ENCODE results near the gene CREB5. TPM values are rescaled to one million over a fixed set of nuclear protein-coding genes. Genes with fewer than 3 reads are reported as not detected.
A peak's percentile ranks its signal among the peaks of the same experiment; 100 is the strongest.

CREB5 gene
- total RNA-seq, 1 experiment from 2014 or later = 1.3 TPM

DNA sequence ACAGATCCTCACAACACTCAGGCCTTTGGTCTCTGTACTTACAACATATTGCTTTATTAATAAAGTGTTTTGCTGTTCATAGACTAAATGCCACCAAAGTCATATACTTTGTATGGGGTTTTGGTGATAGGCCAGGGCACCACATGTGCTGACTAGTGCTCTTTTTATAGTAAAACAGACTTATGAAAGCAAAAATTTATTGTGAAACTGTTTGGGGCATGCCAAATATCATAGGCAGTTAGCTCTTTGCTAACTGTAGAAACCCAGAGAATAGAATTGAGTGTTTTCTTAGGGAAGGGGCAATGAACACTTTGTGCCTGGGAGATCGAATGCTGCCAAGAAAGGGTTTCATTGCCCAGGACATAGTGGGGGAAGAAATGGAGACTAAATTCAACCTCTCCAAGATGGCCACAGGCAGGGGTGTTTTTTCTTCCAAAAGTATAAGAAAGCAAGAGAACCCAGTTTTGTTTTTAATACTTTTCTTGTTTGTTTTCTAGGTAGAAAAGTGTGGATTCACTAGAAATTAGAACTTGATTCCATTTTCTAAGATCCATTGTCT, 403.1 kb downstream of the CREB5 start:
- TF ChIP-seq, protein P1, sequence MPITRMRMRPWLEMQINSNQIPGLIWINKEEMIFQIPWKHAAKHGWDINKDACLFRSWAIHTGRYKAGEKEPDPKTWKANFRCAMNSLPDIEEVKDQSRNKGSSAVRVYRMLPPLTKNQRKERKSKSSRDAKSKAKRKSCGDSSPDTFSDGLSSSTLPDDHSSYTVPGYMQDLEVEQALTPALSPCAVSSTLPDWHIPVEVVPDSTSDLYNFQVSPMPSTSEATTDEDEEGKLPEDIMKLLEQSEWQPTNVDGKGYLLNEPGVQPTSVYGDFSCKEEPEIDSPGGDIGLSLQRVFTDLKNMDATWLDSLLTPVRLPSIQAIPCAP (CRISPR knock-in tag; IDR thresholded peaks at IDR 0.05) = no peak
- TF ChIP-seq, protein P2, sequence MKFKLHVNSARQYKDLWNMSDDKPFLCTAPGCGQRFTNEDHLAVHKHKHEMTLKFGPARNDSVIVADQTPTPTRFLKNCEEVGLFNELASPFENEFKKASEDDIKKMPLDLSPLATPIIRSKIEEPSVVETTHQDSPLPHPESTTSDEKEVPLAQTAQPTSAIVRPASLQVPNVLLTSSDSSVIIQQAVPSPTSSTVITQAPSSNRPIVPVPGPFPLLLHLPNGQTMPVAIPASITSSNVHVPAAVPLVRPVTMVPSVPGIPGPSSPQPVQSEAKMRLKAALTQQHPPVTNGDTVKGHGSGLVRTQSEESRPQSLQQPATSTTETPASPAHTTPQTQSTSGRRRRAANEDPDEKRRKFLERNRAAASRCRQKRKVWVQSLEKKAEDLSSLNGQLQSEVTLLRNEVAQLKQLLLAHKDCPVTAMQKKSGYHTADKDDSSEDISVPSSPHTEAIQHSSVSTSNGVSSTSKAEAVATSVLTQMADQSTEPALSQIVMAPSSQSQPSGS (CRISPR knock-in tag; IDR thresholded peaks at IDR 0.05; ENCODE audit: borderline replicate concordance, low read depth) = no peak
- no peak for TF ChIP-seq HMGA2 (CRISPR knock-in tag; IDR thresholded peaks at IDR 0.05)
- peaks cover 6% of the 10 kb centered on the region; the same call in 1 of the 2 replicates for H3K4me1 Mint-ChIP-seq
- no peak overlapping the region for H3K4me3 Mint-ChIP-seq
- H3K27ac Mint-ChIP-seq = no peak overlapping the region
- ATAC-seq (no peak), DNase-seq (ENCODE audit: low spot score) (no peak)
- no peaks in the 10 kb centered on the region for H3K9me3 Mint-ChIP-seq
- POLR2A ChIA-PET = no interaction called here
- CTCF ChIA-PET = no interaction called here
- no peaks in the 10 kb centered on the region for H3K27me3 Mint-ChIP-seq (ENCODE audit: low read depth)
- no peaks in the 10 kb centered on the region for H3K36me3 Mint-ChIP-seq

DNA sequence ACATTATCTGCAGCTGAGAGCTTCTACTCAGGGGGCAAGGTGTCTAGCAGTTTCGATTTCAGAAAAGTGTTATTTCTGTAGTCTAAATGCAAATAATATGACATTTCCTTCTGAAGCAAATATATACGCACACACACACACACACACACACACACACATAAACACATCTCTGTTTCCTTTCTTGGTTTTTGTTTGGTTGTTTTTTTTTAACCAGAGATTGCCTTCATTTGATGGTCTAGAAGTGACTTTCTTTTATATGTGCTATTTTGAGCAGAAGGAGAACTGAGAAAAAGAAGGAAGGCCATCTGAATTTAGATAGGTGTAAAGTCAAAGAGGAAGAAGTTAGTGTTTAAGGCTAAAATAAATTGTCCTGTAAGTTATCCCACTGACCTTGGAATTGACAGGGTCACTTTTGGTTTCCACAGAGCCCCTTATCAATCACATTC, 403.6 kb downstream of the CREB5 start:
- Mint-ChIP-seq H3K36me3 (no peaks in the 10 kb centered on the region), H3K27ac (no peak overlapping the region), H3K27me3 (ENCODE audit: low read depth) (no peaks in the 10 kb centered on the region), H3K4me3 (no peak overlapping the region), H3K9me3 (no peaks in the 10 kb centered on the region), H3K4me1 (peaks cover 9% of the 10 kb centered on the region)
- CTCF ChIA-PET = no interaction called here
- TF ChIP-seq CREM (CRISPR knock-in tag; IDR thresholded peaks at IDR 0.05) (no peak), ZNF138 (CRISPR knock-in tag; conservative IDR thresholded peaks at IDR 0.05) (no peak), EMX1 (CRISPR knock-in tag; IDR thresholded peaks at IDR 0.05) (no peak), RELA (CRISPR knock-in tag; IDR thresholded peaks at IDR 0.05; ENCODE audit: borderline replicate concordance) (no peak), ELF4 (CRISPR knock-in tag; IDR thresholded peaks at IDR 0.05; ENCODE audit: low read depth) (no peak), GRHL2 (CRISPR knock-in tag; IDR thresholded peaks at IDR 0.05; ENCODE audit: insufficient replicate concordance, severe bottlenecking) (no peak), ZNF121 (CRISPR knock-in tag; IDR thresholded peaks at IDR 0.05) (no peak)
- TF ChIP-seq, protein P3, sequence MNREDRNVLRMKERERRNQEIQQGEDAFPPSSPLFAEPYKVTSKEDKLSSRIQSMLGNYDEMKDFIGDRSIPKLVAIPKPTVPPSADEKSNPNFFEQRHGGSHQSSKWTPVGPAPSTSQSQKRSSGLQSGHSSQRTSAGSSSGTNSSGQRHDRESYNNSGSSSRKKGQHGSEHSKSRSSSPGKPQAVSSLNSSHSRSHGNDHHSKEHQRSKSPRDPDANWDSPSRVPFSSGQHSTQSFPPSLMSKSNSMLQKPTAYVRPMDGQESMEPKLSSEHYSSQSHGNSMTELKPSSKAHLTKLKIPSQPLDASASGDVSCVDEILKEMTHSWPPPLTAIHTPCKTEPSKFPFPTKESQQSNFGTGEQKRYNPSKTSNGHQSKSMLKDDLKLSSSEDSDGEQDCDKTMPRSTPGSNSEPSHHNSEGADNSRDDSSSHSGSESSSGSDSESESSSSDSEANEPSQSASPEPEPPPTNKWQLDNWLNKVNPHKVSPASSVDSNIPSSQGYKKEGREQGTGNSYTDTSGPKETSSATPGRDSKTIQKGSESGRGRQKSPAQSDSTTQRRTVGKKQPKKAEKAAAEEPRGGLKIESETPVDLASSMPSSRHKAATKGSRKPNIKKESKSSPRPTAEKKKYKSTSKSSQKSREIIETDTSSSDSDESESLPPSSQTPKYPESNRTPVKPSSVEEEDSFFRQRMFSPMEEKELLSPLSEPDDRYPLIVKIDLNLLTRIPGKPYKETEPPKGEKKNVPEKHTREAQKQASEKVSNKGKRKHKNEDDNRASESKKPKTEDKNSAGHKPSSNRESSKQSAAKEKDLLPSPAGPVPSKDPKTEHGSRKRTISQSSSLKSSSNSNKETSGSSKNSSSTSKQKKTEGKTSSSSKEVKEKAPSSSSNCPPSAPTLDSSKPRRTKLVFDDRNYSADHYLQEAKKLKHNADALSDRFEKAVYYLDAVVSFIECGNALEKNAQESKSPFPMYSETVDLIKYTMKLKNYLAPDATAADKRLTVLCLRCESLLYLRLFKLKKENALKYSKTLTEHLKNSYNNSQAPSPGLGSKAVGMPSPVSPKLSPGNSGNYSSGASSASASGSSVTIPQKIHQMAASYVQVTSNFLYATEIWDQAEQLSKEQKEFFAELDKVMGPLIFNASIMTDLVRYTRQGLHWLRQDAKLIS (CRISPR knock-in tag; IDR thresholded peaks at IDR 0.05; ENCODE audit: borderline replicate concordance) = no peak
- TF ChIP-seq, protein P4, sequence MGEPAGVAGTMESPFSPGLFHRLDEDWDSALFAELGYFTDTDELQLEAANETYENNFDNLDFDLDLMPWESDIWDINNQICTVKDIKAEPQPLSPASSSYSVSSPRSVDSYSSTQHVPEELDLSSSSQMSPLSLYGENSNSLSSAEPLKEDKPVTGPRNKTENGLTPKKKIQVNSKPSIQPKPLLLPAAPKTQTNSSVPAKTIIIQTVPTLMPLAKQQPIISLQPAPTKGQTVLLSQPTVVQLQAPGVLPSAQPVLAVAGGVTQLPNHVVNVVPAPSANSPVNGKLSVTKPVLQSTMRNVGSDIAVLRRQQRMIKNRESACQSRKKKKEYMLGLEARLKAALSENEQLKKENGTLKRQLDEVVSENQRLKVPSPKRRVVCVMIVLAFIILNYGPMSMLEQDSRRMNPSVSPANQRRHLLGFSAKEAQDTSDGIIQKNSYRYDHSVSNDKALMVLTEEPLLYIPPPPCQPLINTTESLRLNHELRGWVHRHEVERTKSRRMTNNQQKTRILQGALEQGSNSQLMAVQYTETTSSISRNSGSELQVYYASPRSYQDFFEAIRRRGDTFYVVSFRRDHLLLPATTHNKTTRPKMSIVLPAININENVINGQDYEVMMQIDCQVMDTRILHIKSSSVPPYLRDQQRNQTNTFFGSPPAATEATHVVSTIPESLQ (CRISPR knock-in tag; IDR thresholded peaks at IDR 0.05) = no peak
- POLR2A ChIA-PET = no interaction called here
- DNase-seq (ENCODE audit: low spot score) (no peak), ATAC-seq (no peak)

DNA sequence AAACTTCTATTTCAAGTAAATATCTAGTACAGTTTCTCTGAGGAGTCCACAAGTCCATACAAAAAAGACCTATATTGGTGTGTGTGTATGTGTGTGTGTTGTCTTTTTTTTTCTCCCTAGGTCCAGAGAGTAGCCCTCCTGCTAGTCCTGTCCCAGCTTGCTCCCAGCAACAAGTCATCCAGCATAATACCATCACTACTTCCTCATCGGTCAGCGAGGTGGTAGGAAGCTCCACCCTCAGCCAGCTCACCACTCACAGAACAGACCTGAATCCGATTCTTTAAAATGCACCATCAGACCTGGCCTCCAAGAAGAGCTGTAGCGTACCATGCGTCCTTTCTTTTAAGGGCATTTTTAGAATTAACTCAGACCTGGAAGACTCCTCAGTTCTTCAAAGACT, 406.7 kb downstream of the CREB5 start:
- no peaks in the 10 kb centered on the region for H3K27me3 Mint-ChIP-seq (ENCODE audit: low read depth)
- H3K36me3 Mint-ChIP-seq = no peaks in the 10 kb centered on the region
- CTCF ChIA-PET = interaction anchor here (1.1 to 1.5 kb wide), 2 partner anchors 103 to 204 kb away, joined by 4 to 5 read pairs; no protein-coding TSS in a partner anchor
- H3K9me3 Mint-ChIP-seq = no peaks in the 10 kb centered on the region
- no peak overlapping the region for H3K4me3 Mint-ChIP-seq
- ATAC-seq (peak; percentile 61), DNase-seq (ENCODE audit: low spot score) (no peak)
- POLR2A ChIA-PET = no interaction called here
- H3K4me1 Mint-ChIP-seq = peaks cover 35% of the 10 kb centered on the region
- H3K27ac Mint-ChIP-seq = no peak overlapping the region
- TF ChIP-seq FOXP1 (CRISPR knock-in tag; IDR thresholded peaks at IDR 0.05; ENCODE audit: borderline replicate concordance) (no peak), FOXK1 (CRISPR knock-in tag; IDR thresholded peaks at IDR 0.05) (no peak), ZNF138 (CRISPR knock-in tag; conservative IDR thresholded peaks at IDR 0.05) (no peak), ZNF396 (CRISPR knock-in tag; IDR thresholded peaks at IDR 0.05; ENCODE audit: borderline replicate concordance) (no peak), CBFB (CRISPR knock-in tag; IDR thresholded peaks at IDR 0.05; ENCODE audit: low read depth) (no peak), HMGA2 (CRISPR knock-in tag; IDR thresholded peaks at IDR 0.05) (no peak), OVOL2 (CRISPR knock-in tag; IDR thresholded peaks at IDR 0.05; ENCODE audit: borderline replicate concordance) (no peak), GRHL2 (CRISPR knock-in tag; IDR thresholded peaks at IDR 0.05; ENCODE audit: insufficient replicate concordance, severe bottlenecking) (no peak), ZNF317 (CRISPR knock-in tag; IDR thresholded peaks at IDR 0.05; ENCODE audit: borderline replicate concordance, low read depth) (no peak), TEAD4 (CRISPR knock-in tag; IDR thresholded peaks at IDR 0.05) (no peak), SP1 (CRISPR knock-in tag; conservative IDR thresholded peaks at IDR 0.05) (no peak)
- TF ChIP-seq, protein P5, sequence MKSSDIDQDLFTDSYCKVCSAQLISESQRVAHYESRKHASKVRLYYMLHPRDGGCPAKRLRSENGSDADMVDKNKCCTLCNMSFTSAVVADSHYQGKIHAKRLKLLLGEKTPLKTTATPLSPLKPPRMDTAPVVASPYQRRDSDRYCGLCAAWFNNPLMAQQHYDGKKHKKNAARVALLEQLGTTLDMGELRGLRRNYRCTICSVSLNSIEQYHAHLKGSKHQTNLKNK (CRISPR knock-in tag; IDR thresholded peaks at IDR 0.05) = no peak
- TF ChIP-seq, protein P6, sequence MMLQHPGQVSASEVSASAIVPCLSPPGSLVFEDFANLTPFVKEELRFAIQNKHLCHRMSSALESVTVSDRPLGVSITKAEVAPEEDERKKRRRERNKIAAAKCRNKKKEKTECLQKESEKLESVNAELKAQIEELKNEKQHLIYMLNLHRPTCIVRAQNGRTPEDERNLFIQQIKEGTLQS (CRISPR knock-in tag; conservative IDR thresholded peaks at IDR 0.05) = no peak
